ENCODE results near the gene NXPH2. TPM values are rescaled to one million over a fixed set of nuclear protein-coding genes. Genes with fewer than 3 reads are reported as not detected.

Gene NXPH2
- 26.9 TPM for total RNA-seq

DNA sequence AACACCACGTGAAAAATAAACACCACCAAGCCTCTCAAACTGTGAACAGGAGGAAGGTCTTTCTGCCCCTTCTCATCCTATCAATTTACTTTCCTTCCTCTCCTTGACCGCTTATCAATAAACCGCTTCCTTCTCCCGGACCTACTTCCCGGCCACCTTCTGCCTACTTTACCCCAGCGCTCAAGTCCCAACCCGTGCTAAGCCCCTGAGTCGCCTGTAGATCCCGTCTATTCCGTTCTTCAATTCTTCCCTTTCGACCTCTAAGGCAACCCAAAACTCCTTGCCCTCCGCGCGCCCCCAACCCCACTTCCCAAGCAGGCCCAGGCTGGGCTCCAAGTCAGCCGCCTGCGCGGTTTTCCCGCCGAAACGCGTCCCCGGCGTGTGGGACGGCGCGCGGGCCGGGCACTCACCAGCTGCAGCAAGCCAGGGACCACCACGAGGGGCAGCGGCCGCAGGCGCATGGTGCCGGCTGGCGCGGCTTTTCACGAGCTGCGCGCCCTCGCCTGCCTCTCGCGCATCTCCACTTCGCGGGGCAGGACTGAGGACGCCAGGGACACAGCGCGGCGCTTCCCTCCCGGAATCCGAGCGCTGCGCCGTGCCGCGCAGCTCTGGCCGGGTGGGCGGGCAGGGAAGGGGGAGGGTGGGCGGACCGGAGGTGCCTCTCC lies at the start of gene NXPH2:
TSS of gene NXPH2 (minus strand) at position 610 of the 665 bp plus-strand sequence. CDS start at position 461, 149 bp downstream.

